ENCODE data around the gene PI4K2A.
A peak's percentile ranks its signal among the peaks of the same experiment; 100 is the strongest.

The PI4K2A gene

DNA sequence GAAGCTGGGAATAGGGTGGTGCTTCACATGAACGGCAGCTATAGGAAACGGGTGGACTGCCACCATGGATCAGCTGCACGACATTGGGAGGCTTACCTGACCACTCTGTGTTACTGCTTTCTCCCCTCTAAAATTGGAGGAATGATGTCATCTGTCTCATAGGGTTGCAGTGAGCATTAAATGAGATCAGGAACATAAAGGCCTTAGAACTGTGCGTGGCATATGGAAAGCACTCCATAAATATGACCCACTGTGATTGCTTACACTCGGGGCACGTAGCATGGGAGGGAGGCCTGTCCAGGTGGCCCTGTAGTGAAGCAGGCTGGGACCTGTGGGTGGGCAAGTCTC lies 41.2 kb upstream of the PI4K2A start:
- TF ChIP-seq, protein P1, sequence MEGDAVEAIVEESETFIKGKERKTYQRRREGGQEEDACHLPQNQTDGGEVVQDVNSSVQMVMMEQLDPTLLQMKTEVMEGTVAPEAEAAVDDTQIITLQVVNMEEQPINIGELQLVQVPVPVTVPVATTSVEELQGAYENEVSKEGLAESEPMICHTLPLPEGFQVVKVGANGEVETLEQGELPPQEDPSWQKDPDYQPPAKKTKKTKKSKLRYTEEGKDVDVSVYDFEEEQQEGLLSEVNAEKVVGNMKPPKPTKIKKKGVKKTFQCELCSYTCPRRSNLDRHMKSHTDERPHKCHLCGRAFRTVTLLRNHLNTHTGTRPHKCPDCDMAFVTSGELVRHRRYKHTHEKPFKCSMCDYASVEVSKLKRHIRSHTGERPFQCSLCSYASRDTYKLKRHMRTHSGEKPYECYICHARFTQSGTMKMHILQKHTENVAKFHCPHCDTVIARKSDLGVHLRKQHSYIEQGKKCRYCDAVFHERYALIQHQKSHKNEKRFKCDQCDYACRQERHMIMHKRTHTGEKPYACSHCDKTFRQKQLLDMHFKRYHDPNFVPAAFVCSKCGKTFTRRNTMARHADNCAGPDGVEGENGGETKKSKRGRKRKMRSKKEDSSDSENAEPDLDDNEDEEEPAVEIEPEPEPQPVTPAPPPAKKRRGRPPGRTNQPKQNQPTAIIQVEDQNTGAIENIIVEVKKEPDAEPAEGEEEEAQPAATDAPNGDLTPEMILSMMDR (IDR thresholded peaks at IDR 0.05; ENCODE audit: extremely low read depth, missing control alignments), result no peak
- DNase-seq (ENCODE audit: low spot score), result no peak

DNA sequence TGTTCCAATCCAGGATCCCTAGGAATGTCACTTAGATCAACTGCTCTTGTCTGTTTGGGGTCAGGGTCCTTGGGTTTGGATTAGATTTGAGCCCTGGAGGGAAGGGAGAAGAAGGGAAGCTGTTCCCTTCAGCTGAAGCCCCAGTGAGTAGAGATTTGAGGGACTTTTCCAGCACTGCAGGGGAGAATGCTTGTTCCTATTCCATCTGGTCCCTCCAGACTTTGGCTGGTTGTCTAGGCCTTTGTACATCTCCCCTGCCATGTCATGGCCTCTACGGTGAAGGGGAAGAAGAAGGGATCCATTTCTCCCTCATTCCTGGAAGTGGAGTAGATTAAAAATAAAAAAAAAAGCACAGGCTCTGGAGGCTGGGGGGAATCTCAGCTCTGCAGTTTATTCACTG lies 39.9 kb upstream of the PI4K2A start:
- DNase-seq (ENCODE audit: low spot score), result no peak
- TF ChIP-seq, protein P1 (IDR thresholded peaks at IDR 0.05; ENCODE audit: extremely low read depth, missing control alignments), result no peak

DNA sequence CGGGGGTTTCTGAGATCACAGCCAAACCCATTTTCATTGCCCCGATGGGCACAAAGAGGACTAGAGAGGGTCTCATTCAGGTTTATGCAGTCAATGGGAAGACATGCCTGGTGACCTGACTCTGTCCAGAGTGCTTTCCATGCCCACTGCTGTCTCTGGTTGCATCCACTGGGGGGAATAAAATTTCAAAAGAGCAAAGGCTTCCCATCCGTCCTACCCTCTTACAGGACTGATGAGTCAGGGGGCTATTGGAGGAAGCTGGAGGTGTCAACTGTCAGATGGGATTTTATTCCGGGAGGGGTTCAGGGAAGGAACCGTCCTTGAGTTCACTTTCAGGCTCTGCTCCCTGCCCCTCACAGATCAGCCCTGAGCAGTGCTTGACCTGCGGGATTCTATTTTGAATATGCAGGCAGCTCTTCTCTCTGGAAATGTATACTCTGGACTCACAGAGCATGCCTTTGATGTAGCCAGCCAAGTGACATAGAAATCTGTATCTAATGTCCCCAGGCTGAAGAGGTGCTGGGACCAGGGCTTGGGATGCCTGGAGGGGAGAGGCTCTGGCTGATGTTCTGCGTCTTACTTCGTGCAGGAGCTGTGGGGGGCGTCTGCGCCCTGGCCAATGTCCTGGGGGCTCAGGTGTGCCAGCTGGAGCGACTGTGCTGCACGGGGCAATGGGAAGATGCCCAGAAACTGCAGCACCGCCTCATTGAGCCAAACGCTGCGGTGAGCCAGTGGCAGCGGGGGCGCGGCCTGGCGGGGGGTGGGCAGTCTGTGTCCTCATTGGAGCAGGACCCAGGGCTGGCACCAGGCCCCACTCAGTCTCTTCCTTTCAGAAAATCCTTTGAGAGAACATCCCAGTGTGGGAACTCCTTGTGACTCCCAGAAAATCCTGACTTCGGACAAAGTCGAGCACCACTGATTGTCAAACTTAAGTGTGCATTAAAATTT lies 38.9 kb upstream of the PI4K2A start:
- no peak for DNase-seq (ENCODE audit: low spot score)
- TF ChIP-seq, protein P1 (IDR thresholded peaks at IDR 0.05; ENCODE audit: extremely low read depth, missing control alignments), result no peak

DNA sequence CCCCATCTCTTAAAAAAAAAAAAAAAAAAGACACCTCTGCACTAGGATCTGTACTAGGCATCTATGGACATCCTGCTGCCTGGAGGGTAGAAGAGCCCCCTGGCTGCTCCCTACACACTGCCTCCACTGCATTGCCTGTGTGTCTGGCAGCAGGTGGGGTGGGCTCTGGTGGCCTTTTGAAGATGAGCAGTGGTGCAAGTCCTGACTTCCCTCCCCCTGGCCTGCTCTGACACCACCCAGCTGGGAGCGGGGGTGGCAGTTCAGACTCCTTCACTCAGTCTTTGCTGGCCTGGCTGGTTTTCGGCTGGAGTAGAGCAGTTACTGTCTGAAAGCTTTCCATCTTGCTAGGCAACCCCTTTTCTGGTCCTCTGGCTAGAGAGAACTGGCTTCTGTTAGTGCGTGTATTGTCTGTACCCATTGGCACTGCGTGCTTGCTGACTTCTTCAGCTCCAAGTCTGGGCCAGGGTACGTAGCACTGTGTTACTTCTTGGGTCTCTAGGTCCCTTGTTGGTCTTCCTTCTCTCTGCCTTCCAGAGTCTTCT lies 33.3 kb upstream of the PI4K2A start:
- TF ChIP-seq, protein P1 (IDR thresholded peaks at IDR 0.05; ENCODE audit: extremely low read depth, missing control alignments), result no peak
- no peak for DNase-seq (ENCODE audit: low spot score)

DNA sequence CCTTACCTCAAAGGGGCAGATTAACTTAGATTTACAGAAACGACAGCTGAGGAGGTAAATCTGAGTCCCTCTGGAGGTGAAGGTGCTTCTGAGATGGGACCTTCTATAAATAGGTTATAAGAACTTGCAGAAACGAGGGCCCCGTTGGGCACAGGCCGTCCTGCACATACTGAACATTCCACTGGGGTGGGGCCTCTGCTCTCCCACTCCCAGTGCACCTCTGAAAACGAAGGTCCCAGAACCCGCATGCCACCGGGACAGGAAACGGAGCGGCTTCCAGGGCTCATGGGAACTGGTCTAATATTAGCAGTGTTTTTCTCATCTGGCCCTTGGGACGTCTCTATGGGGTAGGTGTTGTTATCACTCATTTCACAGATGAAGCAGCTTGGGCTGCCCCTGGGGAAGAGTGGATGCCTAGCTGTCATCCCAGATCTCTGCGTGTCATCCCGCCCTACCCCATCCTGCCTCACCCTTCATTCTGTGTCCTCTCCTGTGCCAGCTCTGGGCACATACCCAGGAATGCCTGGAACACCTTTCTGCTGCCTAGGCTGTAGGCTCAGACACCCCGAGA lies 31.4 kb upstream of the PI4K2A start:
- no peak for DNase-seq (ENCODE audit: low spot score)

DNA sequence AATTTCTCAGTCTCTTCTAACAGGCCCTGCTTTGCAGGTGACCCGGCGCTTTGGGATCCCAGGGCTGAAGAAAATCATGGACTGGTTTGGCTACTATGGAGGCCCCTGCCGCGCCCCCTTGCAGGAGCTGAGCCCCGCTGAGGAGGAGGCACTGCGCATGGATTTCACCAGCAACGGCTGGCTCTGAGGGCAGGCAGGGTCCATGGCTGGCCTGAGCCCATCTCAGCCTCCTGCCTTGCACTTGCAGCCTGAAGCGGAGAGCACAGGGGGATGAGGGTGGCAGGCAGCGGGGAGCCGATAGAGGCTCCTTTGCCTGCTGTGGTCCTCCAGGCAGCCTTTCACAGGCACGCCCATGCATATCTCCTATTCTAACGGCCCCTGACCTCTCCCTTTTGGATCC lies 29.0 kb upstream of the PI4K2A start:
- TF ChIP-seq, protein P1 (IDR thresholded peaks at IDR 0.05; ENCODE audit: extremely low read depth, missing control alignments), result no peak

More for the DNA sequence above, 31.4 kb upstream of the PI4K2A start:
- TF ChIP-seq, protein P1 (IDR thresholded peaks at IDR 0.05; ENCODE audit: extremely low read depth, missing control alignments), result no peak

DNA sequence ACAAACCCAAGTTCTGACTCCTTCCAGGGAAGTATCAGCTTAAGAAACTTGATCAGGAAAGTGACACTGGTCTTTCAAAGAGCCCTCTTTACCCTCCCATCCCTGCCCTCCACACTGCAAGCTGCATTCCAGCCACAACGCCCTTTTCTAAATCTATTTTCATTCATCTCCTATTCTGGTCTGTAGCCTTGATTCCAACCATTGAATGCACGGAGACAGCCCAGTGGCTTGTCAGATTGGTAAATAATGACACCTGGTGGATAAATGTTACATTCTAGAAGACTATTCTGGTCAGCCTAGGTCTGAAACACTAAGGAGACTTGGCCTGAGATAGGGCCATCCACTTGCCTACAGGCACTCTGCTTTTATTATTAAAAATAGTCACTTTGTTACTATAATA lies 28.1 kb upstream of the PI4K2A start:
- DNase-seq (ENCODE audit: low spot score), result peak; percentile 38
- TF ChIP-seq, protein P1 (IDR thresholded peaks at IDR 0.05; ENCODE audit: extremely low read depth, missing control alignments), result no peak

More for the DNA sequence above, 29.0 kb upstream of the PI4K2A start:
- no peak for DNase-seq (ENCODE audit: low spot score)
